Activated CD4-positive, alpha-beta T cell treated with anti-CD3 and anti-CD28 coated beads for 1 hour (primary cell): Measurements from ENCODE around the gene EDC3.
"Not testable (repeated sequence)": the region's sequence is repeated elsewhere in the genome, so short reads cannot be mapped to it uniquely, and the experiment has no call there.

ENCODE experiments used
- DNase-seq: peaks from one replicate; pipeline ENCODE4 v3.0.0-alpha.2; 2020

The EDC3 gene

DNA sequence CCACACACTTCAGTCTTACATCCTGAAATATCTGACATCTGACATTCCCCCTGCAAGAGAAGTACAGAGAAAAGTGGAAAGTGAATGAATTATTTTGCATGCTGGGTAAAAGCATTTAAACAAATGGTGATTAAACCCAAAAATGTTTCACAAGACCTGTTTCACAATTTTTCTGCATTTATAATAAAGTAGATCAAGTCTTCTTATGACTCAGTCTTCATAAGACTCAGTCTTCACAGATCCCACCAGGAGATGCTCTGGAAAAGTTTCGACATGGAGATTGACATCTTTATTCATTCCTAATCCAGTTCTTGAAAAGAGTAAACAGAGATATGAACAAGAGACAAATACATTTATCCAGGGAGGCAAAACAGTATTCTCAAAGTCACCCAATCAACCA lies 13.2 kb upstream of the EDC3 start:
- no peak for DNase-seq

GRCh38 chr15:74696808-74697207 lies 984 bp upstream of the EDC3 start:
- no peak for DNase-seq

DNA sequence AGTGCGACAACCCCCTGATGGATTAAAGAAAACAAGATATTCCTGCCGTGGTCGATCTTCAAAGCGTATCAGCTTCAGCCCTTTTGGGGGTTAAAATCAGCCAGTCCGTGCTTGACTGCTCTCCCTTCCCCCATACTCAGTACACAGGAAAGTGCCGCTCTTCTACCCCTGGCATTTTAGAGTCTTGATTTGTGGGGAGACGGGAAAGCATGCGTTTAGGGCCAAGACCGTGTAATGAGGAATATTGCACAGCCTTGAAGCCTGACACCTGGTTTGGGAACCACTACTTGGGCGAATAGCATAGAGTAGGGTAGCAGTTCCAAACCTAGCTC lies 540 bp upstream of the EDC3 start:
- DNase-seq, result no peak

GRCh38 chr15:74692327-74692726 lies 3.5 kb downstream of the EDC3 start:
- no peak for DNase-seq

- DNase-seq, result no peak
These were observed 12.1 kb downstream of the EDC3 start for GRCh38 chr15:74683758-74684157.

- DNase-seq, result no peak
These were observed 12.9 kb downstream of the EDC3 start for GRCh38 chr15:74682954-74683353.

DNA sequence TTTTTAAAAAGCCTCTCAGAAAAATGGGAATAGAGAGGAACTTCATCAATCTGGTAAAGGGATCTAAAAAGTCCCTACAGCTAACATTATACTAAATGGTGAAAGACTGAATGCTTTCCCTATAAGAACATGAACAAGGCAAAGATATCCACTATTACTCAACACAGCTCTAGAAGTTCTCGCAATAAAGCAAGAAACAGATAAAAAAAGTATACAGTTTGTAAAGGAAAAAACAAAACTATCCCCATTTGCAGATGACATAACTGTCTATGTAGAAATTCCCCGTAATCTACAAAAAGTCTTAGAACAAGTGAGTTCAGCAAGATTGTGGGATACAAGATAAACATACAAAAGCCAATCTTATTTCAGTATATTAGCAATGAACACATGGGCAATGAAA lies 15.4 kb downstream of the EDC3 start:
- DNase-seq, result no peak

GRCh38 chr15:74676801-74677200 lies 19.0 kb downstream of the EDC3 start:
- DNase-seq, result no peak

DNA sequence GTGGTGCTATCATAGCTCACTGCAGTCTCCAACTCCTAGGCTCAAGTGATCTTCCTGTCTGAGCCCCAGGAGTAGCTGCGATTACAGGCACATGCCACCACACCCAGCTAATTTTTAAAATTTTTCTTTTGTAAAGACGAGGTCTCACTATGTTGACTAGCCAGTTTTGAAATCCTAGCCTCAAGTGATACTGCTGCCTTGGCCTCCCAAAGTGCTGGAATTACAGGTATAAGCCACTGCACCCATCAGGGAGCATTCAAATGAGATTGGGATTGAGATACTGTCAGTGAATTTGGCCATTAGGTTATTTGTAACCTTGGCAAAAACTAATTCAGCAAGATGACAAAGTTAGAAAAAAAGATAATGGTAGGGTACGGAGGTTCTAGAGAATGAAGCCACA lies 21.7 kb downstream of the EDC3 start:
- no peak for DNase-seq

- DNase-seq, result no peak
These were observed 26.2 kb downstream of the EDC3 start for GRCh38 chr15:74669627-74670026.

DNA sequence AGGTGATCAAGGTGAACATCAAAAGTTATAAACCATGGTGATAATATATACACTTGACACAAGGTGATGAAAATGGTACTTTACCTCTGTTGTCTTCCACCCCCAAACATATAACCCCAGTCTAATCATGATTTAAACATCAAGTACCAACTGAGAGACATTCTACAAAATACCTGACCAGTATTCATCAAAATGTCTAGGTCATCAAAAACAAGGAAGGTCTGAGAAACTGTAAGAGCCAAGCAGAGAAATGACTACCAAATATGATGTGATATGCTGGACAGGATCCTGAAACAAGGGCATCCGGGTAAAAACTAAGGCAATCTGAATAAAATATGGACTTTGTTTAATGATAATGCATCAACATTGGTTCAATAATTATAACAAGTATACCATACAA lies 27.8 kb downstream of the EDC3 start:
- DNase-seq, result no peak

DNA sequence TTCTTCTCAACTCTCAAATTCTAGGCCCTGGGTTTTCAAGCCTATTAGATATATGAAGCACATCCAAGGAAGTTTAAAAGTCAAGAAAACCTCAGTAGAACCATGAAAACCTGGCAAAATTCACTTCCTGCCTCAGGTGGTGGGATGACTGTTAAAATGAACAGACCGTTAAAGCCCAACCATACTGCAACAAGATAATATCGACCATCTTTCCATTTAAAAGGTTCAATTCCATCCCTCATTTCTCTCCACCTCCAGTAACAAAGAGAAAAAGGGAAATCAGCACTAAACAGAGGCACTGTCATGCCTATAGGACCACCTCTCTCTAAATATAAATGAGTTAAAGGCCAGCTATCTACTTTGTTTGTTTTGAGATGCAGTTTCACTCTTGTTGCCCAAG lies 31.2 kb downstream of the EDC3 start:
- DNase-seq, result no peak

GRCh38 chr15:74664028-74664616 lies 31.7 kb downstream of the EDC3 start:
- DNase-seq, result no peak

DNA sequence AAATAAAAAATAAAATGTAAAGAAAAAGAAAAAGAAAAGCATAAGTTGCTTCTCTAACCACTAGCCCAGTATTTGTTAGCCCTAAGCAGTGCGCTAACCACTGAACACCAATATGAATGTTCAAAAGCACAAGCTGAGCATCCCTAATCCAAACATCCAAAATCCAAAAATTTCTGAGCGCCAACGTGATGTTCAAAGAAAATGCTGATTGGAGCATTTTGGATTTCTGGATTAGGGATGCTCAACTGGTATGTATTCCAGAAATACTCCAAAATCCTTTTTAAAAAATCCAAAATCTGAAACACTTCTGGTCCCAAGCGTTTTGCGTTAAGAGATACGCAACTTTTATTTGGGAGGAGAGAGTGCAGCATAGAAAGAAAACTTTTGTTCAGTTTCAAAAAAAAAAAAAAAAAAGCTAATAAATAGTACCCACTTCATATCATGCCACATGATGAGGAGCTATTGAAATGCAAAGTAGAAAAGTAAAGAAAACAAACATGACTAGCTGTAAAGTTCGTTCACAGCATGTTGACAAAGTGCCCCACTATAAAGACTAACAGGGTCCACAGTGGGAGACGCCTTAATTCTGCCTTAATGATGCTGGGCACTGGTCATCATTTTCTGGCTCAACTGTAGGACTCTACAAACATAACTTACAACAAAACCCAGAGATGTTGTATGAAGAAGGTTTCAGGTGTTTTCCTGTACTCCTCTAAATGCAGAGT lies 32.4 kb downstream of the EDC3 start:
- no peak for DNase-seq

DNA sequence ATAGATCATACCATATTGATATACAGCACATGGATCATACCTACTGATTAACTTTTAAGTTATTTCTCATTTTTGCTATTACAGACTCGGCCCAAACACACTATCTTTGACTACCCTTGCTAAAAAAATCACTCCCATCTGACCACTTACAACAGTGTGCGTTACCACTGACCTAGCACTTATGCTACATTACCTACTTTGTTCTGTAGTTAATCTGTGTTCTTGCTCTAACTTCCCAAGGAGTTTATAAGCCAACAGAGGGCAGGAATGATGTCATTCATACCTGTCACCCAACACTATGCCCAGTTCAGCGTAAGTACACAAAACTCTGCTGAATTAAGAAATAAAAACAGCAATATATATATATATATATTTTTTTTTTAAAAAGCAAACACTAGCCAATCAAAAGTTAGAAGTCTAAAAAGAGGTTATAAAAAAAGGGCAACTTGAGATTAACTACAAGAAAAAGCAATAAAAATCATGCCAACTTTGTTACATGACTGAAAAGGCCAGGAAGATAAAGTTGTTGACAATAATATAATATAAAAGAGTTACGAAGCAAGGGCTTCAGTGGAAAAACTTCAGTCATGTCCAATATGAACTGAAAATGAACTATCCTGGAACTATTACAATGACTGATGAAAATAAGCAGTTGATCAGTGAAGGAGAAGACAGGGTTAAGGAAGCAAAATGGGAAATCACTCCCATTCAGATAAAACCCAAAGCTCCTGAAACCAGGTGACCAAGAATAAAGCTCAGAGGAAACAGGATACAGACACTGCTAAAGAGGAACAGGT lies 33.6 kb downstream of the EDC3 start:
- no peak for DNase-seq

DNA sequence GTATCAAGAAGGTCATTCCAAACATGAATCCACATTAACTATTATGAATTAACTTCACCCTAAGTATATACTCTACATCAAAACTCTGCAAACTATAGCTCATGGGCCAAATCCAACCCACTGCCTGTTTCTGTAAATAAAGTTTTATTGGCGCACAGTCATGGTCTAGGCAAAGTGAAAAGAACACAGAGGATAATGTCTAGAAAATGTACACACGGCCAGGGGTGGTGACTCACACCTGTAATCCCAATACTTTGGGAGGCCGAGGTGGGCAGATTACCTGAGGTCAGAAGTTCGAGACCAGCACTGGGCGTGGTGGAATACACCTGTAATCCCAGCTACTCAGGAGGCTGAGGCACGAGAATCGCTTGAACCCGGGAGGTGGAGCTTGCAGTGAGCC lies 34.5 kb downstream of the EDC3 start:
- DNase-seq, result not testable (repeated sequence)

DNA sequence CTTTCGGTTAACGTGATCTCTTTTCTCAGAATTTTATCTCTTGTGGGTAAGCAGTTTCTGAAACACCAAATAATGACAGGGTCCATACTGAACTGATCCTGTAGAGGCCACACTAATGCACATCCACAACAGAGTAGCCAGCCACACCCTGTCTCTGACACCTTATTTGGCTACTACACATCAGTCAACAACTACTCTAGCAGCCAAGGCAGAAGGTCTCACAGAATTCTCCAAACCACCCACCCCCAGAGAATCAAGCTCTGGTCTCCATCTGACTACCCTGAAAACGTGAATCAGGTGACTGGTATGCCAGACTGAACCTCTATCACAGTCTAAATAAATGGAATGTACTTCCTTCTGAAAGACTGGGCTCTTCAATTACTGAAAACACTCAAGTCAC lies 38.0 kb downstream of the EDC3 start:
- DNase-seq, result no peak

GRCh38 chr15:74656935-74657535 lies 38.8 kb downstream of the EDC3 start:
- DNase-seq, result no peak

- no peak for DNase-seq
These were observed 40.4 kb downstream of the EDC3 start for GRCh38 chr15:74655424-74655823.

GRCh38 chr15:74653426-74654102 lies 42.3 kb downstream of the EDC3 start:
- no peak for DNase-seq

DNA sequence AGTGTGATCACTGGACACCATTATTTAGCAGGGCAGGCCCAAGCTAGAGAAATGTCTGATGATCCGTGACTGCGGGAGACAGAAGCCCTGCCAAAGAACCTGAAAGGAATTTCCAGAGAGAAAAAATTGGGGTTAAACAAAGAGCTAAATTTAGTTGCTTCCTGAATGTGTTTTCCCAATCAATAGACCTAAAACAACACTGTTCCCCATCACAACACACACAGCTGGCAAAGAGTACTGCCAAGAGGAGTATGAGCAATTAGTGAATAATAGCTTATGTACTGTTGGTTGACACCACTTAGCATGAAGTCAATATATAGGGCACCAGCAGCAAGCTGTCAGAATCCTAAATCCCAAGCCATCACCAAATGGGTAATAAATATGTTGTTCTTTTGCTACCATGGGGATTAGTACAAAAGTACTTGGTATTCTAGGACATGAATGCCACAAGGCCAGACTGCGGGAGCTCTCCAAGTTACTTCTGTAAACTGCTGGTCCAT lies 44.5 kb downstream of the EDC3 start:
- no peak for DNase-seq

GRCh38 chr15:74648051-74648842 lies 47.6 kb downstream of the EDC3 start:
- no peak for DNase-seq
